ENCODE measurements around the gene GNAL. TPM values are rescaled to one million over a fixed set of nuclear protein-coding genes. Genes with fewer than 3 reads are reported as not detected.
A peak's percentile ranks its signal among the peaks of the same experiment; 100 is the strongest.
"Not testable (repeated sequence)": the region's sequence is repeated elsewhere in the genome, so short reads cannot be mapped to it uniquely, and the experiment has no call there.

GNAL gene
- total RNA-seq, 2 donors from 2014 or later: 4.2 to 14.3 TPM

DNA sequence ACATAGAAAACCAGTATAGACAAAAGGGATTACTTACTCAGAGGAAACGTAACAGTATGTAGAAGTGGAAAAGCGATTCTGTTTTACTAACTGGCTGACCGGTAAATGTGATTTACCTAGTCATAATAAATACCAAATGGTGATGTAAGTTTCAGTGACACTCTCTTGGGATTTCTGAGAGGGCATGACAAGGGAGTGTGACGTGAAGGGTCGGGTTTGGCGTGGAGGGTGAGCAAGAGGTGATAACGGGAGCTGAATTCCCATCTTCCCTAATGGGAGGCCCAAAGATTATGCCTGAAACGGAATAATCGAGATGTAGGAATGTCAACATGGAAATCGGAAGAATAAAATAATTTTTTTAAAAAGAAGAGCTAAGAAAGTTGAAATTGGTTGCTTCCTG is 12.7 kb upstream of the GNAL start:
- no peaks in the 10 kb centered on the region for H3K36me3 ChIP-seq
- intact Hi-C loops (cut with DNase I): no loop called here
- H3K27ac ChIP-seq: no peak overlapping the region
- 85% methylated on average over 10 of the region's 10 CpGs for WGBS
- TF ChIP-seq POLR2A (IDR thresholded peaks at IDR 0.05): no peak
- TF ChIP-seq POLR2AphosphoS5 (IDR thresholded peaks at IDR 0.05): no peak
- TF ChIP-seq, protein P1, sequence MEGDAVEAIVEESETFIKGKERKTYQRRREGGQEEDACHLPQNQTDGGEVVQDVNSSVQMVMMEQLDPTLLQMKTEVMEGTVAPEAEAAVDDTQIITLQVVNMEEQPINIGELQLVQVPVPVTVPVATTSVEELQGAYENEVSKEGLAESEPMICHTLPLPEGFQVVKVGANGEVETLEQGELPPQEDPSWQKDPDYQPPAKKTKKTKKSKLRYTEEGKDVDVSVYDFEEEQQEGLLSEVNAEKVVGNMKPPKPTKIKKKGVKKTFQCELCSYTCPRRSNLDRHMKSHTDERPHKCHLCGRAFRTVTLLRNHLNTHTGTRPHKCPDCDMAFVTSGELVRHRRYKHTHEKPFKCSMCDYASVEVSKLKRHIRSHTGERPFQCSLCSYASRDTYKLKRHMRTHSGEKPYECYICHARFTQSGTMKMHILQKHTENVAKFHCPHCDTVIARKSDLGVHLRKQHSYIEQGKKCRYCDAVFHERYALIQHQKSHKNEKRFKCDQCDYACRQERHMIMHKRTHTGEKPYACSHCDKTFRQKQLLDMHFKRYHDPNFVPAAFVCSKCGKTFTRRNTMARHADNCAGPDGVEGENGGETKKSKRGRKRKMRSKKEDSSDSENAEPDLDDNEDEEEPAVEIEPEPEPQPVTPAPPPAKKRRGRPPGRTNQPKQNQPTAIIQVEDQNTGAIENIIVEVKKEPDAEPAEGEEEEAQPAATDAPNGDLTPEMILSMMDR (IDR thresholded peaks at IDR 0.05): no peak
- peaks cover 6% of the 10 kb centered on the region for H3K27me3 ChIP-seq (replicated peaks; ENCODE audit: insufficient read depth)
- no peaks in the 10 kb centered on the region for H3K9me3 ChIP-seq
- H3K4me3 ChIP-seq: no peak overlapping the region
- no peaks in the 10 kb centered on the region for H3K4me1 ChIP-seq (replicated peaks)
- DNase-seq (ENCODE audit: low spot score): no peak

DNA sequence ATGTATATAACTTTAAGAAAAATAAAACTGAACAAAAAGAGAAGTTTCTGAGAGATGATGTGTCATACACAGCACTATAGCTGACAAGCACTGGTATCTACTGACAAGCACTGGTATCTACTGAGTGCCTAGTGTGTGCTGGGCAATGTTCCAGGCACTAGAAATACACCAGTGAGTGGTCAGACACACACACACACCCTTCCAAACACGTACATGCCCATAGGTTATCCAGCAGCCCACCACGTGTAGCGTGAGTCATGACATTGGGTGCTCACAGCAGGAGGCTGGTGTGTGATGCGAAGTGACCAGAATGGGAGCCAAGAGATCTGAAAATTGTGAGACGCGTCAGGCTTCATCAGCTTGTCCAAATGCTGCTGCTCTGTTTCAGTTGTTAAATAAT is 12.2 kb upstream of the GNAL start:
- no peaks in the 10 kb centered on the region for H3K9me3 ChIP-seq
- no peak overlapping the region for H3K27ac ChIP-seq
- intact Hi-C loops (cut with DNase I): no loop called here
- H3K36me3 ChIP-seq: no peaks in the 10 kb centered on the region
- no peaks in the 10 kb centered on the region for H3K4me1 ChIP-seq (replicated peaks)
- no peak for TF ChIP-seq POLR2A (IDR thresholded peaks at IDR 0.05)
- TF ChIP-seq POLR2AphosphoS5 (IDR thresholded peaks at IDR 0.05): no peak
- TF ChIP-seq, protein P1 (IDR thresholded peaks at IDR 0.05): no peak
- no peak for DNase-seq (ENCODE audit: low spot score)
- 76% methylated on average over 6 of the region's 6 CpGs for WGBS
- no peak overlapping the region for H3K4me3 ChIP-seq
- H3K27me3 ChIP-seq (replicated peaks; ENCODE audit: insufficient read depth): peaks cover 6% of the 10 kb centered on the region

DNA sequence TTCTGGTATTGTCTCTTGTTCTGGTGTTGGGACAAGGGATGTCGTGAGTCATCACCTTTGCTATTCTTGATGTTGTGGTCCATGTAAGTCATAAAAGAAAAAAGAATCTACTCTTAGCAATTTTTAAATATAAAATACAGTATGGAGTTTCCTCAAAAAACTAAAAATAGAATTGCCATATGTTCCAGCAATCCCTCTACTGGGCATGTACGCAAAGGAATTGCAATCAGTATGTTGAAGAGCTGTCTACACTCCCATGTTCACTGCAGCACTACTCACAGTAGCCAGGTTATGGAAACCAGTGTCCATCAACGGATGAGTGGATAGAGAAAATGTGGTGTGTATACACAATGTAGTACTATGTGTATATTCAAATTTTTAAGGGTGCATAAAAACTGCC is 10.9 kb upstream of the GNAL start:
- TF ChIP-seq, protein P1 (IDR thresholded peaks at IDR 0.05): no peak
- no peak for TF ChIP-seq POLR2A (IDR thresholded peaks at IDR 0.05)
- no peak for TF ChIP-seq POLR2AphosphoS5 (IDR thresholded peaks at IDR 0.05)
- no peak overlapping the region for H3K4me3 ChIP-seq
- 78% methylated on average over 3 of the region's 3 CpGs for WGBS
- no peak for DNase-seq (ENCODE audit: low spot score)
- no peaks in the 10 kb centered on the region for H3K9me3 ChIP-seq
- H3K36me3 ChIP-seq: no peaks in the 10 kb centered on the region
- no peaks in the 10 kb centered on the region for H3K4me1 ChIP-seq (replicated peaks)
- intact Hi-C loops (cut with DNase I): no loop called here
- no peak overlapping the region for H3K27ac ChIP-seq
- H3K27me3 ChIP-seq (replicated peaks; ENCODE audit: insufficient read depth): no peaks in the 10 kb centered on the region

DNA sequence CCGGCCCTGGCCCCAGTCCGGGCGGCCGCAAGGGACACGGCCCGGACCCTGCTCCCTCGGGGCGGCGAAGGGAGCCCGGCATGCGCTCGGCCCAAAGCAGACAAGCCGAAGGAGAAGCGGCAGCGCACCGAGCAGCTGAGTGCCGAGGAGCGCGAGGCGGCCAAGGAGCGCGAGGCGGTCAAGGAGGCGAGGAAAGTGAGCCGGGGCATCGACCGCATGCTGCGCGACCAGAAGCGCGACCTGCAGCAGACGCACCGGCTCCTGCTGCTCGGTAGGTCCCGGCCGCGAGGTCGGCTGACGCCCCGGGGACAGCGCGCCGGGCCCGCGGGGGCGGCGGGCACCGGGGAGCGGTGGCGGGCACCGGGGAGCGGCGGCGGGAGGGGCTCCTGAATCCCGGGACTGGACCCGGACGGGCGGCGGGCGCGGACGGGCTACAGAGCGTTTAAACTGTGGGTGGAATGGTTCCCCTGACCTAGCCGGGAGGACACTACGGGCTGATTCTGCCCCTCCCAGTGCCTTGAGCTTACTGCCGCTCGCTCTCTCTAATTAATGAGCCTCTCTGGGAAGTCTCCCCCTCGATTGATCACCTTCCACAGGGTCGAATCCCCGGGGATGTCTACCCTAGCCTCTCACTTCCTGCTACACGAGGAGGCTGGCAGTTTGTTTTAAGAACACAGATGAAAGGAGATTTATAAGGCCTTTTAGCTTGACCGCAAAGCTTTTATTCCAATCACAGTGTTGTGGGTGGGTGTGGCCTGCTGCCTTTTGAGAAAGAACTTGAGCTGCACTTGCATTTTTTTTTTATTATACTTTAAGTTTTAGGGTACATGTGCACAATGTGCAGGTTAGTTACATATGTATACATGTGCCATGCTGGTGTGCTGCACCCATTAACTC is 853 bp downstream of the GNAL start:
- TF ChIP-seq, protein P1 (IDR thresholded peaks at IDR 0.05): no peak
- no peak for TF ChIP-seq POLR2AphosphoS5 (IDR thresholded peaks at IDR 0.05)
- TF ChIP-seq POLR2A (IDR thresholded peaks at IDR 0.05): no peak

DNA sequence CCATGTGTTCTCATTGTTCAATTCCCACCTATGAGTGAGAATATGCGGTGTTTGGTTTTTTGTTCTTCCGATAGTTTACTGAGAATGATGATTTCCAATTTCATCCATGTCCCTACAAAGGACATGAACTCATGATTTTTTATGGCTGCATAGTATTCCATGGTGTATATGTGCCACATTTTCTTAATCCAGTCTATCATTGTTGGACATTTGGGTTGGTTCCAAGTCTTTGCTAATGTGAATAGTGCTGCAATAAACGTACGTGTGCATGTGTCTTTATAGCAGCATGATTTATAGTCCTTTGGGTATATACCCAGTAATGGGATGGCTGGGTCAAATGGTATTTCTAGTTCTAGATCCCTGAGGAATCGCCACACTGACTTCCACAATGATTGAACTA is 1.6 kb downstream of the GNAL start:
- H3K4me1 ChIP-seq (replicated peaks); H3K9me3 ChIP-seq; H3K27me3 ChIP-seq (replicated peaks; ENCODE audit: insufficient read depth); intact Hi-C loops (cut with DNase I); DNase-seq (ENCODE audit: low spot score); H3K27ac ChIP-seq; H3K4me3 ChIP-seq; H3K36me3 ChIP-seq: not testable (repeated sequence)
- WGBS: 71% methylated on average over 3 of the region's 5 CpGs

More for the DNA sequence above, 853 bp downstream of the GNAL start:
- intact Hi-C loops (cut with DNase I): no loop called here
- Histone ChIP-seq H3K27me3 (replicated peaks; ENCODE audit: insufficient read depth) (no peaks in the 10 kb centered on the region), H3K4me3 (peak overlapping the region; percentile 53 to 55), H3K36me3 (no peaks in the 10 kb centered on the region), H3K27ac (peak overlapping the region; percentile 58 to 71), H3K9me3 (no peaks in the 10 kb centered on the region), H3K4me1 (replicated peaks) (no peaks in the 10 kb centered on the region)
- 2% methylated on average over 16 of the region's 72 CpGs for WGBS
- no peak for DNase-seq (ENCODE audit: low spot score)
